T-helper 17 cell (primary cell): ENCODE data around the gene IL3RA. TPM values are rescaled to one million over a fixed set of nuclear protein-coding genes. Genes with fewer than 3 reads are reported as not detected.
"Not testable (repeated sequence)": the region's sequence is repeated elsewhere in the genome, so short reads cannot be mapped to it uniquely, and the experiment has no call there.

ENCODE experiments used
- ATAC-seq: fragments of 150-1000 bp; cut with Tn5 transposase; 2 replicates; pipeline ENCODE4 v1.10.0; 2021; ENCODE audit warnings: mild to moderate bottlenecking, moderate library complexity
- DNase-seq, 3 donors: peaks; one replicate each; pipeline versions ENCODE4 v3.0.0 to v3.0.0-alpha.2; 2020 to 2021
- H3K9me3 ChIP-seq: one replicate; pipeline ENCODE4 v1.7.0; 2013; ENCODE audit warnings: low read length, mild to moderate bottlenecking; ENCODE audit not compliant: control insufficient read depth, poor library complexity, severe bottlenecking
- H3K27ac Mint-ChIP-seq: one replicate; pipeline ENCODE4 v1.8.0; 2022; ENCODE audit warnings: mild to moderate bottlenecking, moderate library complexity, mixed read lengths
- H3K27me3 Mint-ChIP-seq: one replicate; pipeline ENCODE4 v1.8.0; 2022; ENCODE audit warnings: mixed read lengths
- H3K36me3 Mint-ChIP-seq: one replicate; pipeline ENCODE4 v1.8.0; 2022; ENCODE audit warnings: low read depth, mixed read lengths
- H3K4me1 Mint-ChIP-seq: one replicate; pipeline ENCODE4 v1.8.0; 2022; ENCODE audit warnings: mild to moderate bottlenecking, mixed read lengths
- H3K4me3 Mint-ChIP-seq: one replicate; pipeline ENCODE4 v1.8.0; 2022; ENCODE audit warnings: mild to moderate bottlenecking, moderate library complexity, mixed read lengths
- total RNA-seq, 4 donors: library from RNA in 2 of 4; stranded (reverse) in 2 of 4; gene quantifications; one replicate each; pipeline ENCODE4 v1.2.3 and lab custom pipeline; 2022 to 2026

Gene IL3RA
- 1 to 10 TPM in 1 of 2 donors, under 1 TPM in 1; 0.60 to 2.8 TPM for total RNA-seq
- 0 reads per million in 2 donors for total RNA-seq (lab: John Stamatoyannopoulos, UW)

GRCh38 chrX:1336331-1336943 is at the start of gene IL3RA:
Gene IL3RA (plus strand): TSS chrX:1336785. CDS start chrX:1341766, 4,981 bp downstream.
- no peaks in the 10 kb centered on the region for H3K36me3 Mint-ChIP-seq
- H3K4me1 Mint-ChIP-seq = peaks cover 12% of the 10 kb centered on the region
- ATAC-seq (peak; percentile 41), DNase-seq (no peak)
- H3K9me3 ChIP-seq = peaks cover 3% of the 10 kb centered on the region
- H3K27me3 Mint-ChIP-seq = peaks cover 21% of the 10 kb centered on the region
- peak within 1 kb of the TSS; percentile 80 for H3K4me3 Mint-ChIP-seq
- peak within 1 kb of the TSS; percentile 59 for H3K27ac Mint-ChIP-seq

GRCh38 chrX:1289535-1289934 is 47.0 kb upstream of the IL3RA start:
- H3K9me3 ChIP-seq = no peaks in the 10 kb centered on the region
- Mint-ChIP-seq H3K27me3 (no peaks in the 10 kb centered on the region), H3K36me3 (no peaks in the 10 kb centered on the region), H3K4me3 (no peak overlapping the region), H3K4me1 (no peaks in the 10 kb centered on the region), H3K27ac (no peak overlapping the region)
- no peak for ATAC-seq
- no peak for DNase-seq

- ATAC-seq = no peak
- H3K27me3 Mint-ChIP-seq = no peaks in the 10 kb centered on the region
- H3K9me3 ChIP-seq = no peaks in the 10 kb centered on the region
- H3K27ac Mint-ChIP-seq = no peak overlapping the region
- no peaks in the 10 kb centered on the region for H3K36me3 Mint-ChIP-seq
- no peak for DNase-seq
- no peak overlapping the region for H3K4me3 Mint-ChIP-seq
- no peaks in the 10 kb centered on the region for H3K4me1 Mint-ChIP-seq
Observed at GRCh38 chrX:1291110-1291740, 45.4 kb upstream of the IL3RA start.

GRCh38 chrX:1292575-1293290 is 43.9 kb upstream of the IL3RA start:
- Mint-ChIP-seq H3K27ac (no peak overlapping the region), H3K4me1 (no peaks in the 10 kb centered on the region)

GRCh38 chrX:1294301-1295067 is 42.1 kb upstream of the IL3RA start:
- Mint-ChIP-seq H3K4me3 (no peak overlapping the region), H3K4me1 (no peaks in the 10 kb centered on the region)
- ATAC-seq = no peak

More at GRCh38 chrX:1292575-1293290, 43.9 kb upstream of the IL3RA start:
- DNase-seq = no peak
- Mint-ChIP-seq H3K4me3 (no peak overlapping the region), H3K27me3 (no peaks in the 10 kb centered on the region), H3K36me3 (no peaks in the 10 kb centered on the region)
- no peak for ATAC-seq
- no peaks in the 10 kb centered on the region for H3K9me3 ChIP-seq

GRCh38 chrX:1295550-1295949 is 41.0 kb upstream of the IL3RA start:
- no peak overlapping the region for H3K27ac Mint-ChIP-seq

More at GRCh38 chrX:1294301-1295067, 42.1 kb upstream of the IL3RA start:
- DNase-seq = no peak
- no peak overlapping the region for H3K27ac Mint-ChIP-seq
- no peaks in the 10 kb centered on the region for H3K36me3 Mint-ChIP-seq
- H3K9me3 ChIP-seq = no peaks in the 10 kb centered on the region
- no peaks in the 10 kb centered on the region for H3K27me3 Mint-ChIP-seq

GRCh38 chrX:1297591-1297990 is 39.0 kb upstream of the IL3RA start:
- not testable (repeated sequence) for H3K9me3 ChIP-seq, H3K4me1 Mint-ChIP-seq, DNase-seq, H3K4me3 Mint-ChIP-seq, H3K27ac Mint-ChIP-seq, ATAC-seq, H3K27me3 Mint-ChIP-seq, H3K36me3 Mint-ChIP-seq

More at GRCh38 chrX:1295550-1295949, 41.0 kb upstream of the IL3RA start:
- no peaks in the 10 kb centered on the region for H3K4me1 Mint-ChIP-seq
- H3K4me3 Mint-ChIP-seq = no peak overlapping the region
- DNase-seq (no peak), ATAC-seq (no peak)
- H3K36me3 Mint-ChIP-seq = no peaks in the 10 kb centered on the region
- H3K9me3 ChIP-seq = no peaks in the 10 kb centered on the region
- no peaks in the 10 kb centered on the region for H3K27me3 Mint-ChIP-seq

GRCh38 chrX:1300449-1300848 is 36.1 kb upstream of the IL3RA start:
- Mint-ChIP-seq H3K27me3 (no peaks in the 10 kb centered on the region), H3K27ac (no peak overlapping the region), H3K4me1 (no peaks in the 10 kb centered on the region), H3K4me3 (no peak overlapping the region), H3K36me3 (no peaks in the 10 kb centered on the region)
- ATAC-seq (no peak), DNase-seq (no peak)
- no peaks in the 10 kb centered on the region for H3K9me3 ChIP-seq

GRCh38 chrX:1305411-1305810 is 31.2 kb upstream of the IL3RA start:
- Mint-ChIP-seq H3K4me3 (no peak overlapping the region), H3K27ac (no peak overlapping the region), H3K4me1 (no peaks in the 10 kb centered on the region), H3K36me3 (peaks cover 2% of the 10 kb centered on the region), H3K27me3 (no peaks in the 10 kb centered on the region)
- ATAC-seq (no peak), DNase-seq (no peak)
- H3K9me3 ChIP-seq = no peaks in the 10 kb centered on the region

- no peaks in the 10 kb centered on the region for H3K27me3 Mint-ChIP-seq
- no peak for ATAC-seq
Observed at GRCh38 chrX:1306909-1307625, 29.5 kb upstream of the IL3RA start.

GRCh38 chrX:1307626-1308340 is 28.8 kb upstream of the IL3RA start:
- H3K4me3 Mint-ChIP-seq = no peak overlapping the region
- H3K36me3 Mint-ChIP-seq = peaks cover 2% of the 10 kb centered on the region
- H3K27me3 Mint-ChIP-seq = no peaks in the 10 kb centered on the region
- no peaks in the 10 kb centered on the region for H3K9me3 ChIP-seq
- no peaks in the 10 kb centered on the region for H3K4me1 Mint-ChIP-seq
- no peak overlapping the region for H3K27ac Mint-ChIP-seq
- ATAC-seq (no peak), DNase-seq (no peak)

More at GRCh38 chrX:1306909-1307625, 29.5 kb upstream of the IL3RA start:
- DNase-seq = no peak
- Mint-ChIP-seq H3K36me3 (peaks cover 2% of the 10 kb centered on the region), H3K4me1 (no peaks in the 10 kb centered on the region), H3K4me3 (no peak overlapping the region), H3K27ac (no peak overlapping the region)
- no peaks in the 10 kb centered on the region for H3K9me3 ChIP-seq

- H3K9me3 ChIP-seq = no peaks in the 10 kb centered on the region
- H3K27ac Mint-ChIP-seq = no peak overlapping the region
- no peak for ATAC-seq
- H3K4me1 Mint-ChIP-seq = no peaks in the 10 kb centered on the region
- no peaks in the 10 kb centered on the region for H3K27me3 Mint-ChIP-seq
- peak overlapping the region; percentile 15 for H3K4me3 Mint-ChIP-seq
- DNase-seq = no peak
- peaks cover 2% of the 10 kb centered on the region for H3K36me3 Mint-ChIP-seq
Observed at GRCh38 chrX:1308476-1308875, 28.1 kb upstream of the IL3RA start.
